ENCODE data around the gene PGAM1.
A peak's percentile ranks its signal among the peaks of the same experiment; 100 is the strongest.
"Not testable (repeated sequence)": the region's sequence is repeated elsewhere in the genome, so short reads cannot be mapped to it uniquely, and the experiment has no call there.

Gene PGAM1

GRCh38 chr10:97459111-97459510 lies 33.1 kb downstream of the PGAM1 start:
- DNase-seq (ENCODE audit: low read depth), result no peak

GRCh38 chr10:97459933-97460332 lies 33.9 kb downstream of the PGAM1 start:
- DNase-seq (ENCODE audit: low read depth), result no peak

GRCh38 chr10:97462309-97462708 lies 36.3 kb downstream of the PGAM1 start:
- no peak for DNase-seq (ENCODE audit: low read depth)

DNA sequence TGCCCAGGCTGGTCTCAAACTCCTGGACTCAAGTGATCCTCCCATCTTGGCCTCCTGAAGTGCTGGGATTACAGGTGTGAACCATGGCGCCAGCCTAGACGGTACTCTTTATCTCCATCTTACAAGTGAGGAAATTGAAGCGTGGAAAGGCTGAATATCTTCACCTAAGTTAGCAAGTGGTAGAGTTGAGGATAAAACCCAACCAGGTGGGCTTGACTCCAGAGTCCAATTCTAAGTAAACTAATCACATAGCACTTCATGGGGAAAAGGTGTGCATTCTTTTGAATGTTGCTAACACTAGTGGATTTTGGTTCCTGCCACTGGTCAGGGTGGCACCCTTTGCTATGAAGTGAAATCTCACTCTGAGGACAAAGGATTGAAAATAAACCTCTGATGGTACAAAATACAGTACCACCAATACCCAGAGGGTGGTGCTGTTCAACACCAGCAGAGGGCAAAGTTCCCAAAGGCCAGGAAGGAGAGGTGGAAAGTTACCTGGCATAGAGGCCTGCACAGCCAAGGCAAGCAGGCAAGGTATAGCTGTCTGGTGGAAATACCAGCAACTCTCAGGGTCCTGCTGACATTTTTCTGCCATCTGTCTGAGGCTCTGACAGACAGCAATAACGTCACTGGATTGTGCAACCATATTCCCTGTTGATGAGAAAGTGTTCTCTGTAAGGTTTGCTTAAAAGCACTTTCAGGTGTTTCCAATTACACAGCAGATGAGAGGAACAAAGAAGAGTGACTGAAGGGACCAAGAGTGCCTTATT lies 37.6 kb downstream of the PGAM1 start:
- peak; percentile 63 for DNase-seq (ENCODE audit: low read depth)

DNA sequence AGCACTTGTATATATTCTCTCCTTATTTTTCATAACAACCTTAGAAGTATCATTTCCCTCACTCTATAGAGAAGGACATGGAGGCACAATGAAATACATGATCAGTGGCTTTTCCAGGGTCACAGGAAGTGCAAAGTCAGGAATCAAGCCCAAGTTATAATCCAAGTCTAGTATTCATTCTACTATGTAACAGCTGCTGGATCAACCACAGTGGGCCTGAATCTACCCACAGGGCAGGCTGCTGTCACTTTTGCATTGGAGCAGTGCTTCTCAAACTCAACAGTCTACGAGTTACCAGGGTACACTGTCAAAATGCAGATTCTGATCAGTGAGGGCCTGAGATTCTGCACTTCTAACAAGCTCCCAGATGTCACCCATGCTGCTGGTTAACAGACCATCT lies 38.2 kb downstream of the PGAM1 start:
- DNase-seq (ENCODE audit: low read depth), result no peak

DNA sequence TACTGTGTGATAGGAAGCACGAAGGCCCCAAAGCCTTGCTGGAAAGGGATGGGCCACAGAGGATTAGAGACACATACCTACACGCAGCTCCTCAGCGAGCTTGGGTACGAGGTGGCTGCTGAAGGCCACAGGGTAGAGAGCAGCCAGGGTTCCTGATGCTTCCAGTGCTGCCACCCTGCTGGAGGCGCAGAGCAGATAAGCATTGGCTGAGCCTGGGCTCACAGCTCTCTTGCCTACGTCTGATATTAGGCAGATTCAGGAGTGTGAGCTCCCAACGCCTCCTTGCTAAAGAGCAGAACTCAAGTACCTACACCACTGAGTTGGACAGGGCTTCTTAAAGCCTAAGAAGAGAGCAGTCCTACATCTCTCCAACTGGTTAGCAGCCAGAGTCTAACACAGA lies 40.0 kb downstream of the PGAM1 start:
- DNase-seq (ENCODE audit: low read depth), result no peak

DNA sequence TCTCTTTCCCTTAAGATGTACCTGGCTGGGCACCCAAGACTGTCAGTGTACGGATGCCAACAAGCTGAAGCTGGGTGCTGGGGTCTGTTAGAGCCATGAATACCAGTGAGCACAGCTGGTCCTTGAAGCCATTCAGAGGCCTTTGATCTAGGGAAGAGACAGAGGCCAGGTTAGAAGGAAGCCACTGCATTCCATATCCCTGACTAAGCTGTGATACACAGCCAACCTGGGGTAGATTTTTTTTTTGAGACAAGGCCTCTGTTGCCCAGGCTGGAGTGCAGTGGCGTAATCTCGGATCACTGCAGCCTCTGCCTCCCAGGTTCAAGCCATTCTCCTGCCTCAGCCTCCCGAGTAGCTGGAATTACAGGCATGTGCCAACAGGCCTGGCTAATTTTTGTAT lies 40.8 kb downstream of the PGAM1 start:
- peak; percentile 28 for DNase-seq (ENCODE audit: low read depth)

DNA sequence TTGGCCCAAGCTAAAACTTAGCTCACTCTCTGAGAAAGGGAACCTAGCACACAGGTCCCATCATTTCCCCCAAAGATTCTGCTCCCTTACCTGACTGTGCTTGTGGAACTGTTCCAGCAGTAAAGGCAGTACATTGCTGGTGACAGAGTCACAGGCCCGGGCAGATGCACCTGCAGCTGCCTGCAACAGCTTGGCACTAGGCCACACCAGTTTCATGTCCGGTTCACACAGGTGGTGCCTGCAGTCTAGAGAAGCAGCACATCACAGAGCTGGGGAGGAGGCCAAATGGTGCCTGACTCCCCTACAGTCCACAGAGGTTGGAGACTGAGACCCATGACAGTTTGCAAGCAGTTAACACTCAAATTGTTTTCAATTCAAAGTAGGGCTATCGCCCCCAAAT lies 42.2 kb downstream of the PGAM1 start:
- no peak for DNase-seq (ENCODE audit: low read depth)

DNA sequence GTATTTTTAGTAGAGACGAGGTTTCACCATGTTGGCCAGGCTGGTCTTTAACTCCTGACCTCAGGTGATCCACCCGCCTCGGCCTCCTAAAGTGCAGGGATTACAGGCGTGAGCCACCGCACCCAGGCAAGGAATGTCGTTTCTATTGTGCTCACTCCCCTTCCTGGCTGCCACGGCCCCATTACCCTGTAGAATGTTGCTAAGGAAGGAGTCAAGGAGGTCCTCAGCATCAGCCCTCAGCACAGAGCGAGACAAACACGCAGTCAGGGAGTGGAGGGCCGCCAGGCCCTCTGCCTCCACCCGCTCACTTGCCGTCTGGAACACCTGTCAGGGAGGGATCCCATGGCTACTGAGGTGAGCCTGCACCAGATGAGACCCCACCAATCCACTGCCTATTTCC lies 42.8 kb downstream of the PGAM1 start:
- not testable (repeated sequence) for DNase-seq (ENCODE audit: low read depth)

GRCh38 chr10:97474918-97475317 lies 48.9 kb downstream of the PGAM1 start:
- no peak for DNase-seq (ENCODE audit: low read depth)

GRCh38 chr10:97475936-97476594 lies 50.1 kb downstream of the PGAM1 start:
- peak; percentile 89 for DNase-seq (ENCODE audit: low read depth)

DNA sequence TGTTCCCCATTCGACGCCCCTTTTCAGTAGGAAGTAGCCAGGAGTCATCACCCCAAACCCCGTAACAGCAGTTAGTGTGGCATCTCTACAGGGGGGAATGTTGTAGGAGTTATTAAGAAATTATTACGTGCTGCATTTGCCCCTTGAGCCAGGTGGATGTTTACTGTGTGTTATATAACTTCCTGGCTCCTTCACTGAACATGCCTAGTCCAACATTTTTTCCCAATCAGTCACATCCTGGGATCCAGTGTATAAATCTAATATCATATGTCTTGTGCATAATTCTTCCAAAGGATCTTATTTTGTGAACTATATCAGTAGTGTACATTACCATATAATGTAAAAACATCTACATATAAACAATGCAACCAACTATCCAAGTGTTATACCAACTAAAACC lies 53.4 kb downstream of the PGAM1 start:
- not testable (repeated sequence) for DNase-seq (ENCODE audit: low read depth)

DNA sequence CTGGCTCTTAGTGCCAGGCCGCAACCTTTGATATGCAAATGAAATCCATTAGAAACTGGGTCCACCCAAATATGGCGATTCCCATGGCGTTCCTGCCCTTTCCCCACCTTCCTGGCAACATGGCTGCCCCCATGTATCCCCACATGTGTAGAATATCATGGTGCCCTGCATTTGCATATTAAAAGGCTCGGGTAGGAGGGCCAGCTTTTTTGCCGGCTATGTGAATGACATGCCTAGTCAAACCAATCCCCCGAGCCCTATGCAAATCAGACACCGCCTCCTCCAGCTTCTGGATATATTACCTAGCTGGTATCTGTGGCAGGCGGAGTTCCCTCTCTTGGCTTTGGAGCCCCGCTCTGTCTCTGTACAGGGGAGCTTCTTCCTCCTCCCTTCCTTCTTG lies 53.9 kb downstream of the PGAM1 start:
- no peak for DNase-seq (ENCODE audit: low read depth)

GRCh38 chr10:97481071-97481470 lies 55.1 kb downstream of the PGAM1 start:
- no peak for DNase-seq (ENCODE audit: low read depth)

GRCh38 chr10:97482381-97482780 lies 56.4 kb downstream of the PGAM1 start:
- DNase-seq (ENCODE audit: low read depth), result no peak
